Astrocyte (in vitro differentiated cells and primary cell): Measurements from ENCODE around the gene GNAO1.

Experiments
- EZH2 ChIP-seq: IDR thresholded peaks from 2 replicates; pipeline ENCODE4 v1.6.1; 2012; ENCODE audit warnings: mild to moderate bottlenecking, low read length, inconsistent platforms; ENCODE audit not compliant: insufficient read depth
- TF ChIP-seq, protein P1 (sequence below): IDR thresholded peaks from 2 replicates; pipeline ENCODE4 v1.5.1; 2011; ENCODE audit warnings: low read depth, mild to moderate bottlenecking, inconsistent platforms, low read length, moderate library complexity; ENCODE audit not compliant: insufficient read depth

DNA sequence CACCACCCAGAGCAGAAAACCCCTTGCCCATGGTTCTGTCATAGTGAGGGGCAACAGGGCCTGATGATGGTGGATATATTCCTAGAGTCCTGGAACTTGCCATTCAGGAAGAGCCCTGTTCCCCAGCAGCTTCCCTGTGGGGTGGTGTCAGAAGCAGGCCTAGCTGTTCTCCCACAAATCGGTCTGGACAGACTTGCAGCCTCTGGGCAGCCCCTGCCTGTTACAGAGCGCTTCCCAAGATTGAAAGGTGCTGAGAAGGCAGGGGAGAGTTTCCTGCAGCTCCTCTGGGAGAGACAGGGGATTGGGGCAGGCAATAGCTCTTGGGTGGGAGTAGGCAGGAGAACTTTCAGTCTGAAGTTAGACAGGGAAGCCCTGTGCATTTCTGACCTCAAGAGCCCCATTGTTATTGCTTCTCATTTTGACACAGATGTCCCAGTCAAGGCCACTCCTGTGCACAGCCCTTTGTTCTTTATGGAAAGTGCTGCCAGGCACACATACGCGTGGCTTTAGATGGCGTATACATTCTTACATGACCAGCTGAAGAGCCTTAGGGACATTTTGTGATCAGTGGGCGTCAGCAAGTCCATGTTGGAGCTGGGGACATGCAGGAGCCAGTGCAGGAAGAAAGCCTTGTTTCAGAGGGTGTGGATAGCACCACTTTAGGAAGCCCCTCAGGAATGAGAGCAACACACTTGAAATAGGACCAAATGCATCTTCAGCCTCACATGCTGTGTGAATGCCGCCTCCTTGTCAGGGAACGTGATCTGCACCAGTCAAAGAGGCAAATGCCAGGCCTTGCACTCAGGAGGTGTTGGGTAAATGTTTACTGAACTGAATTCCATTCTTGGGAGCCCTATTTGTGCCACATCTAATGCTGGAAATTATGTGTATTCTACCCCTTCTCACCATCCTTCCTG, 67.5 kb downstream of the GNAO1 start:
- TF ChIP-seq, protein P1, sequence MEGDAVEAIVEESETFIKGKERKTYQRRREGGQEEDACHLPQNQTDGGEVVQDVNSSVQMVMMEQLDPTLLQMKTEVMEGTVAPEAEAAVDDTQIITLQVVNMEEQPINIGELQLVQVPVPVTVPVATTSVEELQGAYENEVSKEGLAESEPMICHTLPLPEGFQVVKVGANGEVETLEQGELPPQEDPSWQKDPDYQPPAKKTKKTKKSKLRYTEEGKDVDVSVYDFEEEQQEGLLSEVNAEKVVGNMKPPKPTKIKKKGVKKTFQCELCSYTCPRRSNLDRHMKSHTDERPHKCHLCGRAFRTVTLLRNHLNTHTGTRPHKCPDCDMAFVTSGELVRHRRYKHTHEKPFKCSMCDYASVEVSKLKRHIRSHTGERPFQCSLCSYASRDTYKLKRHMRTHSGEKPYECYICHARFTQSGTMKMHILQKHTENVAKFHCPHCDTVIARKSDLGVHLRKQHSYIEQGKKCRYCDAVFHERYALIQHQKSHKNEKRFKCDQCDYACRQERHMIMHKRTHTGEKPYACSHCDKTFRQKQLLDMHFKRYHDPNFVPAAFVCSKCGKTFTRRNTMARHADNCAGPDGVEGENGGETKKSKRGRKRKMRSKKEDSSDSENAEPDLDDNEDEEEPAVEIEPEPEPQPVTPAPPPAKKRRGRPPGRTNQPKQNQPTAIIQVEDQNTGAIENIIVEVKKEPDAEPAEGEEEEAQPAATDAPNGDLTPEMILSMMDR: no peak
- no peak for TF ChIP-seq EZH2
